ENCODE data around the gene FOSB.

The FOSB gene

GRCh38 chr19:45468803-45469131 lies 971 bp downstream of the FOSB start:
- no peak for DNase-seq (ENCODE audit: low read depth in 3 of 3)

GRCh38 chr19:45469132-45469944 lies 1.5 kb downstream of the FOSB start:
- DNase-seq (ENCODE audit: low read depth in 3 of 3): peak; percentile 84 to 87 (median 84)

- DNase-seq (ENCODE audit: low read depth in 3 of 3): no peak
Observed at GRCh38 chr19:45469945-45470761, 2.4 kb downstream of the FOSB start.

GRCh38 chr19:45470762-45471081 lies 2.9 kb downstream of the FOSB start:
- DNase-seq (ENCODE audit: low read depth in 3 of 3): no peak

GRCh38 chr19:45471111-45471930 lies 3.5 kb downstream of the FOSB start:
- DNase-seq (ENCODE audit: low read depth in 3 of 3): no peak

GRCh38 chr19:45471931-45472562 lies 4.3 kb downstream of the FOSB start:
- DNase-seq (ENCODE audit: low read depth in 3 of 3): no peak

GRCh38 chr19:45472563-45473366 lies 5.0 kb downstream of the FOSB start:
- no peak for DNase-seq (ENCODE audit: low read depth in 3 of 3)

GRCh38 chr19:45473367-45473681 lies 5.5 kb downstream of the FOSB start:
- DNase-seq (ENCODE audit: low read depth in 3 of 3): no peak

GRCh38 chr19:45473682-45474605 lies 6.1 kb downstream of the FOSB start:
- DNase-seq (ENCODE audit: low read depth in 3 of 3): no peak

GRCh38 chr19:45474606-45475521 lies 7.1 kb downstream of the FOSB start:
- DNase-seq (ENCODE audit: low read depth in 3 of 3): no peak

- DNase-seq (ENCODE audit: low read depth in 3 of 3): no peak
Observed at GRCh38 chr19:45475537-45476291, 7.9 kb downstream of the FOSB start.

GRCh38 chr19:45476304-45476703 lies 8.5 kb downstream of the FOSB start:
- DNase-seq (ENCODE audit: low read depth in 3 of 3): no peak

- no peak for DNase-seq (ENCODE audit: low read depth in 3 of 3)
Observed at GRCh38 chr19:45477186-45477585, 9.4 kb downstream of the FOSB start.

GRCh38 chr19:45477713-45478453 lies 10.1 kb downstream of the FOSB start:
- no peak for DNase-seq (ENCODE audit: low read depth in 3 of 3)

GRCh38 chr19:45478454-45479238 lies 10.8 kb downstream of the FOSB start:
- DNase-seq (ENCODE audit: low read depth in 3 of 3): peak; percentile 82 to 90 (median 86)

- no peak for DNase-seq (ENCODE audit: low read depth in 3 of 3)
Observed at GRCh38 chr19:45483033-45483432, 15.2 kb downstream of the FOSB start.

Measured in stimulated activated CD4-positive, alpha-beta T cell treated with anti-CD3 and anti-CD28 coated beads, TNF-alpha, amount 100 ng/mL, for 4 hours (primary cell).